Sigmoid colon (tissue), 4 donors: Measurements from ENCODE around the gene ARHGEF38.

Experiments used
- CTCF ChIP-seq, 4 experiments: fragments of 450-650 bp in 3 of 4; fragments of 200-600 bp in 1 of 4; IDR thresholded peaks; one replicate each; pipeline ENCODE4 v1.5.1; 2016 to 2019; ENCODE audit warnings: antibody characterized with exemption in 4 of 4, mild to moderate bottlenecking in 3 of 4, moderate library complexity in 2 of 4
- EP300 ChIP-seq, 4 donors: sonication (generic); formaldehyde crosslinking; IDR thresholded peaks; one replicate each; pipeline ENCODE4 v1.6.1; 2017; ENCODE audit warnings: antibody characterized with exemption in 4 of 4
- POLR2A ChIP-seq, 2 donors: fragments of 450-650 bp; IDR thresholded peaks; one replicate each; pipeline ENCODE4 v1.6.1; 2016; ENCODE audit warnings: antibody characterized with exemption in 2 of 2, mild to moderate bottlenecking in 2 of 2, moderate library complexity in 2 of 2

- no peak for TF ChIP-seq POLR2A (IDR thresholded peaks at IDR 0.05)
- no peak for TF ChIP-seq CTCF (IDR thresholded peaks at IDR 0.05)
- no peak for TF ChIP-seq EP300 (IDR thresholded peaks at IDR 0.05)
These were observed 134.2 kb downstream of the ARHGEF38 start for GRCh38 chr4:105686571-105686970.
